ENCODE data around the gene FAT1.

DNA sequence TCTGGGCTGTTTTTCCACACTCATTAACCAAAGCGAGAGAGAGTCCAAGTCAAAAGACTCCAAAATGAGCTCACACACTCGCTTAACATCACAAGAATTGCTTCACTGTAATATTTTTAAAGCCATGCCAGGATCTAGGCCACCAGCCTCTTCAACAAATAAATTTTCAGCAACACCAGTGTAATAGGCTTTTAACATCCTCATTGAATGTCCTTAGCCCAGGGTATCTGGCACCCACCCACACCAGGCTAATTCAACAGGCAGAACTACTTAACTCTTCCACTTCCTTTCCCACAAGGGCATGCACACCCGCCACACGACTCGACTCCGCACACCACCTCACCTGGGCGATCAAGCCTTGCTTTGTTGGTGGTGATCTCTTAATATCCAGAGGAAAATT, 34.2 kb downstream of the FAT1 start:
- TF ChIP-seq NFRKB (IDR thresholded peaks at IDR 0.05): no peak
- no peak for TF ChIP-seq ARNT (IDR thresholded peaks at IDR 0.05)
- no peak for TF ChIP-seq FOXK2 (IDR thresholded peaks at IDR 0.05)
- TF ChIP-seq ELF4 (IDR thresholded peaks at IDR 0.05): no peak
